NCI-H345 treated with DMSO at 0.1 percent for 48 hours (cell line): Measurements from ENCODE around the gene CHKB.
"Not testable (repeated sequence)": the region's sequence is repeated elsewhere in the genome, so short reads cannot be mapped to it uniquely, and the experiment has no call there.

Source experiments
- DNase-seq: peaks from one replicate; lab custom pipeline; 2025; ENCODE audit not compliant: unreplicated experiment; lab: John Stamatoyannopoulos, UW

Gene CHKB

GRCh38 chr22:50550395-50550794 is 32.3 kb downstream of the CHKB start:
- DNase-seq, result no peak

GRCh38 chr22:50548921-50549790 is 33.5 kb downstream of the CHKB start:
- DNase-seq, result no peak

- DNase-seq, result no peak
Measured at GRCh38 chr22:50548040-50548920, 34.4 kb downstream of the CHKB start.

- no peak for DNase-seq
Measured at GRCh38 chr22:50547263-50547985, 35.2 kb downstream of the CHKB start.

- DNase-seq, result no peak
Measured at GRCh38 chr22:50546326-50547262, 36.1 kb downstream of the CHKB start.

- no peak for DNase-seq
Measured at GRCh38 chr22:50545522-50546325, 36.9 kb downstream of the CHKB start, which contains the start of gene KLHDC7B. Gene KLHDC7B, plus strand, starts transcription at chr22:50545899. Its CDS starts 345 bp downstream, at chr22:50546244.

- DNase-seq, result no peak
Measured at GRCh38 chr22:50544746-50545253, 37.8 kb downstream of the CHKB start.

GRCh38 chr22:50544078-50544745 is 38.4 kb downstream of the CHKB start:
- DNase-seq, result no peak

GRCh38 chr22:50542416-50542927 is 40.2 kb downstream of the CHKB start:
- DNase-seq, result no peak

GRCh38 chr22:50541667-50542026 is 41.0 kb downstream of the CHKB start:
- not testable (repeated sequence) for DNase-seq

- no peak for DNase-seq
Measured at GRCh38 chr22:50540381-50540780, 42.3 kb downstream of the CHKB start.

GRCh38 chr22:50537765-50538164 is 44.9 kb downstream of the CHKB start:
- no peak for DNase-seq

GRCh38 chr22:50536226-50536625 is 46.4 kb downstream of the CHKB start:
- no peak for DNase-seq

- DNase-seq, result no peak
Measured at GRCh38 chr22:50535113-50535512, 47.5 kb downstream of the CHKB start.

- not testable (repeated sequence) for DNase-seq
Measured at GRCh38 chr22:50533856-50534711, 48.6 kb downstream of the CHKB start.

- DNase-seq, result no peak
Measured at GRCh38 chr22:50532824-50533796, 49.5 kb downstream of the CHKB start.
